ENCODE results near the gene RFNG.

The RFNG gene

DNA sequence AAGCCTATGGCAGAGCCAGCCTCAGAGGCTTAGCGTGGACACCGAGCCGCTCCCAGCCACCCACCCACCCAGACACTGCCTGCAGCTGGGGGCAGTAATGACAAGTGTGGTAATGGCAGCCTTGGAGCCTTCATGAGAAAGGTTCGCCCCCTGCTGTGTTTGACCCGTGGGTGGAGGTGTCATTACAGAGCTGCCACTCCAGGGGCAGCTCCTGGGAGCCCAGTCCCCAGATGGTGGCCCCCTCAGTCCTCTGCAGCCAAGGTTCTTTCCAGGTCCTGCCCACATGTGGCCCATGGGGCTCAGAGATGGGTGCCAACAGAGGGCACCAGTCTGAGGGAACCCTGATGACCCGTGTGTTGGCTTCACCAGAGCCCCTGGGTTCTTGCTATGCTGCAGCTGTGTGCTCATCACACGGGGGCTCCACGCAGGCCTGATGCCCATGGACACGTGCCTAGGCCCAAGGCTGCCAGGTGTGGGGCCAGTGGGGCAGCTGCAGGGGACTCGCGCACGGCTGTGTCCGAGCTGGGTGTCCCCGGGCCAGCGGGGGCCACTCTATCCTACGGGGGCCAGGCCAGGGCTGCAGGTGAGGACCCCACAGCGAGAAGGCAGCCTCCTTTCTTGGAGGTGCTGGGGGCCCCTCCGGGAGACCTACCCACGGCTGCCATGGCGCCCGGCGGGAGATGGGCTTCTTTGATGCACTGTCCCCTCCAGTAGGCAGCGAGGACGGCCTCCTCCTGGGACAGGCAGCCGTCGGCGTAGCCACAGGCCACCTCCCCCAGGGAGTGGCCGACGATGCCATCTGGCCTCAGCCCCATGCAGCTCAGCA, 38.3 kb upstream of the RFNG start:
- DNase-seq = no peak

DNA sequence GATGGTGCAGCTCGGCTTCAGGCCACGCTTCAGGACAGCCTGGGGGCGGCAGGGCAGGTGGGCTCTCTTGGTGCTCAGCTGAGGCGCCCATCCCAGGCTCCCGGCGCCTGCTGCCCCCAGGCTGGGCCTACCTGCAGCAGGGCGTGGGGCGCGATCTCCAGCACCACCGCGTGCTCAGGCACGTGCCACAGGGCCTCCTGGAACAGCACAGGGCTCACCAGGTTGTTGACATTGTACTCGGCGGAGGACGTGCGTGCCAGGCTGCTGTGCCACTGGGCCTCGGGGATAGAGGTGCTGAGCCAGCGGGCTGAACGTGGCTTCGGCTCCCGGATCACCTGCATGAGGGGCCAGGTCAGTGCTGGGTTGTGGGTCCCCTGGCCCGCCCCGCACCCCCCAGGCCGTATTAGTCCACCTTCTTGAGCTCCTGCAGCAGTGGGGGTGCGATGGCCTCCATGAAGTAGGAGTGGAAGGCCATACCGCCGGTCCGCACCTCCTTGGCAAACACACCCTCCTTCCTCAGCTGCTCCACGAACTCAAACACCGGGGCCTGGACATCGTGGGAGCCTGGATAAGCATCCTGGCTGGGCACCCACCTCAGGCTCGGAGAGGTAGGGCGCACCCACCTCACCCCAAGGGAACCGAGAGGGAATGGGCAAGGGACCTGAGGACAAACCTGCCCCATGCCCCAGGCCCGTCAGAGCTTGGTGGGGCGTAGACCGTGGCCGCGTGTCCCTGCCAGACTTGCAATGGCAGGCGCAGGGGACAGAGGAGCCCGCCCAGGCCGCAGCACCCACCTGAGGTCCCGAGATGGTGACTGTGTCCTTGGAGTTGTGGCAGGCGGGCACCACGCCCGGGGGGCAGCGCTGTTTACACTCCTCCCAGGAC, 37.5 kb upstream of the RFNG start:
- DNase-seq = no peak

DNA sequence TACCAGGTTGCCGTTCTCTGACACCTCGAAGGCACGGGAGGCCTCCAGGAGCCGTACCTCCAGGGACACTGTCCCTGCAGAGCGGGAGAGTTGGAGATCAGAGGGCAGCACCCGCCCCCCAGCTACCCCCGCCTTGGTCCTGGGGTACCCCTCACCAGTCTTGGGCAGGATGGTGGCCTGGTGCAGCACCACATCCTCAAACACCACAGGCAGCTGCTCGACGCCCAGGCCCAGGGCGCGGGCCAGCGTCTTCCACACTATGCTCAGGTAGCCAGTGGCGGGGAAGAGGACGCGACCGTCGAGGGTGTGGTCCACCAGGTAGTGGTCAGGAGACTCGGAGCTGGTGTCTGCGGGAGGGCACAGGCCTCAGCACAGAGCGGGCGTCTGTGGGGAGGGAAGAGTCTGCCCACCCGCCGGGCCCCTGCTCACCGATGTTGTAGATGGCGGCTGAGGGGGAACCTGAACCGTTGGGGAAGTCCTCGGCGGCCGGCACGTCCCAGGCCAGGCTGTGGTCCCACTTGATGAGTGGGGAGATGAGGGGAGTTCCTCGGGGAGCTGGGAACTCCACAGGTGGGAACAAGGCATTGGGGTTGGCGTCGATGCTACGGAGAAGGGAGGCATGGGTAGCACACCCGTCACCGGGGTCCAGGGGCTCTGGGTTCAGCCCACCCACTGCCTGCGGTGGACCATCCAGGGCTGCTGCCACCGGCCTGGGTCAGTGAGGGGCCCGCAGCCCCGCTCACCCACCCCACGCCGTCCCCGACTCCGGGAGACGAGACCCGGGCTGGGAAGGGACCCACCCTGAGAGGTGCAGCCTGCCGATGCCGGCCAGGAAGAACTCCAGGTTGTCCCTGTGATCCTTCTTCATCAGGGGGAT, 36.6 kb upstream of the RFNG start:
- no peak for DNase-seq

DNA sequence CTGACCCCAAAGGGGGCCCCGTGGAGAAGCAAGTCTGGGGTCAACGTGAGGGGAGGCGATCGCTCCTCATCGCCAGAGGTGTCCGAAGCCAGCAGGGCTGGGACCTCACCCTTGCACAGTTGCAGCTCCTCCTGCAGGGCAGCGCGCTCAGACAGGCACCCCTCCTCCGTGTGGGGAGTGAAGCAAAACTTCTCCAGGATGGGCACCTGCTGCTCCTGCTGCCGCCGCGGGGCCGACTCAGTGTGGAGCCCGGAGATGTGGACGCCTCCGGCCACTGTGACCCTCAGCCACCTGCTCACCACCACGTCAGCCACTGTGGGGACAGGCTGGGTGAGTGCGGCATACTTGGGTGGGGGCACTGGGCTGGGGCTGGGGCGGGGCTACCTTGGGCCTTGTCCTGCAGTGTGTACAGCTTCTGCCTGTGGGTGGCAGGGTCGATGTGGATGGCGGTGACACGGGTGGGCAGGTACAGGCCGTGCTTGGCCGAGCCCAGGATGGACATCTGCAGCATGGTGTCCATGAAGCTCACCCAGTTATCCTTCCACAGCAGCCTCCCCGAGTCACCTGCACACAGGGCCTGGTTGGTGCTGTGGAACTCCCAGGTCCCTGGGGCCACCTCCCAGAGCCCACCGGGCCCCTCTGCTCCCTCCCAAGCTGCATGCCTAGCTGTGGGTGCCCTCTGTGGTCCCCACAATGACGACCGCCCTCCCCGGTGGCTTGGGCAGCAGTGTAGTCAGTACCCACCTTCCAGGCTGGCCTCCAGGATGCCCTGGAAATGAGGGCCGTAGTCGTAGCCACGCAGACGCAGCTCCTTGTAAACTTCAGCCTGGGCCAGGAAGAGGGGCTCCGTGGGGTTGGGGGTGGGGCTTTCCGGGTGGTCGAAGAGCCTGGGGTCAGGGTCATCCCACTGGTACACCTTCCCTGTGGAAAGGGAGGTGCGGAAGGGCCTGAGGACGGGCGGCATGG, 35.6 kb upstream of the RFNG start:
- no peak for DNase-seq

DNA sequence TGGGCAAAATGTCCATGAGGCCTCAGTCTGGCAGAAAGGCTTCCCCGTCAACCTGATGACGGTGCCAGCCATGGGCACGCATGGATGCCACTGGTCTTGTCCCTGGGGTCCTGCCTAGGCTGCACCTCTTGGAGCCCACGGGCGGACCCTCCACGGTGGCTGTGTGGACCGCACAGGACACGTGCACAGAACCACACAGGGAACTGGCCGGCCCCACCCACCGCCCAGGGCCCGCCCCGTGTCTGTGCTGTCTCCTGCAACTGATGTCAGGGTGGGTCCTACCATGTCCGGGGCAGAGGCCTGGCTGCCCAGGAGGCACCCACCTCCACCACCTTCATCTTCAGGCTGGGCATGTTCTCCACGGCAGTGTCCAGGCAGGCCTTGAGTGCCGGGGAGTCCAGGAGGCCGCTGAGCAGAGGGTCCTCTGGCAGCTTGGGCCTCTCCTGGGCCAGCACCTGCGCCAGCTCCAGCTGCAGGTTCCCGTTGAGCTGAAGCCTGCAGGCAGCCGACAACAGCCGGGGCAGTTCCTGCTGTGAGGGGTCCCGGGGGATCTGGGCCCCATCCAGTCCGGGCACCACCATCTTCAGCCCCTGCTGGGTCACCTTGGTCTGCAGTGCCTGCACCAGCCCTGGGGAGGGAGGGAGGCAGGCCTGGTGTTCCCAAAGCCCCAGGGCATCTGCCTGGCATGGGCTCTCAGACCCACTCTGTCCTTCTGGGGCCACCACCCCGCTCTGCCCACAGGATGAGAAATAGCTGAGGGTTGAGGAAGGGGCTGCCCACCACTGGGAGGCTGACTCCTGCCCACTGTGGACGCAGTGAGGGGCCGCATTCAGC, 34.5 kb upstream of the RFNG start:
- no peak for DNase-seq

DNA sequence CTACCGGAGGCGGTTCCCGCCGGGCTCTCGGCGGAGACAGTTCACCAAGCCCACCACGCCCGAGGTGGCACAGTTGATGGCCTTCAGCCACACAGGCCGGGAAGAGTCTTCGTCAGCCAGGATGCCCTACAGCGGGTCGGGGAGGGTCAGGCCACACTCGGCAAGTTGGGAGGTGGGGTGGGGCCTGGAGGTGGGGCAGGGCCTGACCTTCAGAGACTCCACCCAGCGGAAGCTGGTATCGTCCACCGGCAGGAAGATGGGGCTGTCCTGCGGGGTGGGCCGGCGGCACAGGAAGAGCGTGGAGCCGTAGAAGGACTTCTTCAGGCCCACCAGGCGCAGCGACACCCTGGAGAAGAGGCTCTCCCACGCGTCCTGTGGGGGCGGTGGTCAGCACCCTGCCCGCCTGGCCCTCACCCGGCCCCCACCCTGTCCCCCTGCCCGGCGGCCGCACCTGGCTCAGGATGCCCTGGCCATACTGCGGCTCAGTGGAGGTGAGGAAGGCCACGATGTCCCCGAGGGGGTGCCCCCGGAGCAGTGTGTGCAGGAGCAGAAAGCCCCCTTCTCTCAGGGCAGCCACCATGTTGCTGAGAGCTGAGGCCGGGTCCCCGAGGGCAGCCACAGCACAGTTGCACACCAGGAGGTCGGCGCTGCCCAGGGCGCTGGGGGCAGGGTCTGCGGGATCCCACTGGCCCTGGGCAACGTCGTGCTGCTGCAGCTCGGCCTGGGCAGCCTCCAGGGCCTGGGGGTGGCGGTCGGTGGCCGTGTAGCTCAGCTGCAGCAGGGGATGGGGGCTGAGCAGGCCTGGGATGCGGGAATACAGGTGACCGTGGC, 33.6 kb upstream of the RFNG start:
- DNase-seq = no peak

DNA sequence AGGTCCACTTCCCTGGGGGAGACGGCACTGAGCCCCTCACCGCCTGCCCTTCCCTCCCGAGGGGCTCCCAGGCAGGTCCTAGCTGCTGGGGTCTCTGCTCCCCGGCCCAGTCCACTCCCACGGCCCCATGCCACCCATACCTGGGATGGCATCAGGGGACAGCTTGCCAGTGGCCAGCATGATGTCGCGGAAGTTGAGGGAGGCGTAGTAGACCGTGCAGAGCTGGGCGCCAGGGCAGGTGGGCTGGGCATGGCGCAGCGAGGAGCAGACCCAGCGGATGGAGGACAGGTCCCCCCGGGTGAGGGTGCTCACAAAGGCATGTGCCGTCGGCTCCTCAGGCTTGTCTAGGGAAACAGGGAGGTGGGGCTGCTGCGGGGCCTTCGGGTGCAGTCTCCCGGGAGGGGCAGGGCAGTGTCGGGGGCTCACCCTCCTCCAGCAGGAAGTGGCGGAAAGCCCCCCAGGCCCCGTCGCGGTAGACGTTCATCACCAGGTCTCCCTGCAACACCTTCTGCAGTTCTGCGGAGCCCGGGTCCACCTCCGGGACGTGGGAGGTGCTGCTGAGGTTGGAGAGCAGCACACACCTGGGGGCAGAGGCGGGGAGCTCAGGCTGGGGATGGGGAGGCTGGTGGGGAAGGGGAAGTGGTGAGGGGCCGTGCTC, 32.9 kb upstream of the RFNG start:
- no peak for DNase-seq

DNA sequence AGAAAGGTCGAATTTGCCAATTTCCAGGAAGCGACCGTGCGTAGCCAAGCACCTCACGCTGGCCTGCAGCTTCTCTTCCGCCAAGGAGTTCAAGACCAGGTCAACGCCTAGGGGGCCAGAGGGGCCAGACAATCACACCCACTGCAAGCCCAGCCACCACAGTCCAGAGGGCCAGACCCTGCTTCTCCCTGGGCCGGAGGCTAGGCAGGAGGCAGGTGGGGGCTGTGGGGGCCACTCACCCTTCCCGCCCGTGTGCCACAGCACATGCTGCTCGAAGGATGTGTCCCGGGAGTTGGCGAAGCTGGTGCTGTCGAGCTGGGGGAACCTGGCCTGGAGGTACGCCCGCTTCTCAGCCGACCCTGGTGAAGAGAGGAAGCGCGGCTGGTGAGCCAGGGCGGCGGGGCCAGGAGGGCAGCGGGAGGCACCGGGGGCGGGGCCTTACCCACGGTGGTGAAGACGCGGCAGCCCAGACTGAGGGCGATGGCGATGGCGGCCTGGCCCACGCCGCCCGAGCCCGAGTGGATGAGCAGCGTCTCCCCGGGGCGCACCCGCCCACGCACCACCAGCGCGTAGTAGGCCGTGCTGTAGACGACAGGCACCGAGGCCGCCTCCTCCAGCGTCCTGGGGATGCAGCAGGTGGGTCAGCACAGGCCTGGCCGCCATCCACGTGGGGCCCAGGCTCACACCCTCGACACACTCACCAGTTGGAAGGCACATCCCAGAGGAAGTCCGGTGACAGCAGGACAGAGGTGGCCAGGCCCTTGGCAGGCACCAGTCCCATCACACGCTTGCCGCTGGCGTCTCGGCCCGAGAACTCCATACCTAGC, 32.1 kb upstream of the RFNG start:
- DNase-seq = no peak

DNA sequence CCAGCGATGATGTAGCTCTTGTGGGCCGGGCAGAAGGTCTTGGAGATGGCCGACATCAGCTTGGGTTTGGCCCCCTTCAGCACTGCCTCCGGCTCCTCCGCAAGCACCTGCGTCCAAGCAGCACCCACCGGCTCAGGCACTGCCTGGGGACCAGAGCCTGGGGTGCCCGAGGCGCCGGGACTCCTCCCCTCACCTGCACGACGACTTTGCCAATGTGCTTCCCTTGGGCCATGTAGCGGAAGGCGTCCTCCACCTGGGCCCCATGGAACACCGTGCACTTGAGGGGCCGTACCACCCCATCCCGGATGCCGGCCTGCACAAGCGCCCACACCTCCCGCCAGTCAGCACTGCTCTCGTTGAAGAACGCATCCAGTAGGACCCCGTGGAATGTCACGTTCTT, 31.4 kb upstream of the RFNG start:
- no peak for DNase-seq

DNA sequence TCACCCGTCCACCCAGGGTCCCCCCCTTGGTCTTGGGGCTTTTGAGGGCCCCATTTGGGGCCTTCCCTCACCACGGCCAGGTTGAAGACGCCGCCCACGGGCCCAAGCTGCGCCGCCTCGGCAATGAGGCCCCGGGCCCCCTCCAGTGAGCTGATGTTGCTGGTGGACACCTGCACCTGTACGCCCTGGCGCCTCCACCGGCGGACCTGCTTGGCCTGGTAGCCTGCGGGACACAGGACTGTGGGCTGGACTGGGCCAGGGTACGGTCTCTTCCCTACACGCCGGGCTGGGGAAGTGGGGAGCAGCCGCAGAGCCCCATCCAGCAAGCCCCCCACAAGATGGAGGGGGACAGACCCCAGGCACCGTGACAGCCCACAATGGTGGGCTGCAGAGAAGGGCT, 30.8 kb upstream of the RFNG start:
- DNase-seq = no peak

DNA sequence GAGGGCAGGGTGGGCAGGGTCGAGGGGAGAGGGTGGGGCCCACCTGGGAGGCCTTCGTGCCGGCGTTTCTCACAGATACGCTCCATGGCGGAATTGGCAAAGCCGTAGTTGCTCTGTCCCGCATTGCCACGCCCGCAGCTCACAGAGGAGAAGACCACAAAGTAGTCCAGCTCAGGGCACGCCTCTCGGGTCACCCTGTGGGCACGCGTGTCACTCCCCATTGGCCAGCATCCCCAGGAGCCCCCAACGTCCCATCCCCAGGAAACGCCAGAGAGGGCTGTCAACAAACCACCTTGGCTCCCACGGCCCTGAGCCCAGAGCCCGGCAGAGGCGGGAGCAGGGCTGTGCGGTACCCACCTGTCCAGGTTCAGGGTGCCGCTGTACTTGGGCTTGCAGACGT, 30.4 kb upstream of the RFNG start:
- DNase-seq = no peak

DNA sequence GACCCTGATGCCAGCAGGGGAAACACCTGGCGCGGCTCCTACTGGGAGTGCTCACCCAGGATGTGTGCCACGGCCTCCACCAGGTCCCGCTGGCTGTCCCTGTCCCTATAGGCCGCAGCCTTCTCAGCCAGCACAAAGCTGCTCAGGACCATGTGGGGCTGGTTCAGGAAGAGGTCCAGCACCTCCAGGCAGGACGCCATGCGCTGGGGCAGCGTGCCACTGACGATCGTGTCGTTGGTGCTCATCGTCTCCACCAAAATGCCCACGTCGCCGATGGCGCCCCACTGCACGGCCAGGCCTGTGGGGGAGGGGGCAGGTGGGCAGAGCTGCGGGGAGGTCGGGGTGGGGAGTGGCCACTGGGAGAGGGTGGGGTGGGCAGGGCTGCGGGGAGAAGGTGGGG, 29.9 kb upstream of the RFNG start:
- DNase-seq = no peak

DNA sequence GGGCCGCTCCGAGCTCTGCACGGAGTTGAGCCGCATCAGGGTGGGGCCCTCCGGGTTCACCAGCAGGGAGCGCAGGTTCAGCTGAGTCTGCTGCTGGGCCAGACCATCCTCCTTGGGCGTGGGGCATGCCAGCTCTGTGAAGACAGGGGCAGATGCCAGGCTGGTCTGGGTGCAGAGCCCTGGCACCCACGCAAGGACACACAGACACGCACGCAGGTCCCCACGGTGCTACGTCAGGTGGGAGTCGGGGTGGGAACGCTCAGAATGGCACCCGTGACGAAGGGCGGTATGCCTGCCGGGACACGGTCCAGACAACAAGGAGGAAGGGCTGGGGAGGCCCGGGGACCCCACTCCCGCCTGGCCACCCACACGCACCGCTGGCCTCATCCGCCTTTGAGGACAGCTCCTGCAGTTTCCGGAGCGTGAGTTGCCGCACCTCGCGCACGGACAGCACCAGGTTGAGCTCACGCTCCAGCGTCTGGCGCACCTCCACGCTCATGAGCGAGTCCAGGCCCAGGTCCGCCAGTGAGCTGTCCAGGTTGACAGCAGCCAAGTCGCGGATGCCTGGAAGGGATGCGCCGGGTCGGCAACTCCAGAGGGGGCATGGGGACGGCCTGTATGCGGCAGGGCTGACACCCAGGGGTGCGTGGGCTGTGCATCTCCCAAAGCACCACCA, 29.3 kb upstream of the RFNG start:
- no peak for DNase-seq

DNA sequence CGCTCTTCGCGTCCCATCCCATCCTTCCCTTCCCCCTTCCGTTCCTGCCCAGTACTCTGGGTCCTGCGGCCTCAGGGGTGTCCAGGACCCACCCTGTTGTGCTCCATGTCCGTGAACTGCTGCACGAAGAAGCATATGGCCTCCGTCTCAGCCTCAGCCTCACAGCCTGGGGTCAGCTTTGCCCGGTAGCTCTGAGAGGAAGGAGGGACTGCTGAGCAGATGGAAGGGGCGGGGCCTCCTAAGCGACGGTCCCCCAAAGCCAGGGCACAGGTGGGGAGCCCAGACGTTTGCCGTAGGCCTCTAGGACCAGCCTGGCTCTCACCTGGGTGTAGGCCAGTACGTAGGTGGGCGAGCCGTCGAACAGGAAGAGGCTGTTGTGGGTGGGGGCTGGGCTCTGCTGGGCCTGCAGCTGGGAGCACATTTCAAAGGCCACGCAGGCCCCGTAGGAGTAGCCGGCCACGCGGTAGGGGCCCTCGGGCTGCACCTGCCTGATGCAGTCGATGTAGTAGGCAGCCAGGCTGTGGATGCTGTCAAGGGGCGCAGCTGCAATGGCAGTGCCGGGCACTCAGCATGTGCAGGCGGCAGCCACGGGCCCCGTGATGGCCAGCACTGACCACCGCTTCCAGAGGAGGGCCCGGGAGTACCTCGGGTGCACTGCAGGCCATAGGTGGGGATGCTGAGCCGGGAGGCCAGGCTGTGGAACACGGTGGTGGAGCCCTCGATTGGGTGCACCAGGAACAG, 28.6 kb upstream of the RFNG start:
- DNase-seq = no peak

DNA sequence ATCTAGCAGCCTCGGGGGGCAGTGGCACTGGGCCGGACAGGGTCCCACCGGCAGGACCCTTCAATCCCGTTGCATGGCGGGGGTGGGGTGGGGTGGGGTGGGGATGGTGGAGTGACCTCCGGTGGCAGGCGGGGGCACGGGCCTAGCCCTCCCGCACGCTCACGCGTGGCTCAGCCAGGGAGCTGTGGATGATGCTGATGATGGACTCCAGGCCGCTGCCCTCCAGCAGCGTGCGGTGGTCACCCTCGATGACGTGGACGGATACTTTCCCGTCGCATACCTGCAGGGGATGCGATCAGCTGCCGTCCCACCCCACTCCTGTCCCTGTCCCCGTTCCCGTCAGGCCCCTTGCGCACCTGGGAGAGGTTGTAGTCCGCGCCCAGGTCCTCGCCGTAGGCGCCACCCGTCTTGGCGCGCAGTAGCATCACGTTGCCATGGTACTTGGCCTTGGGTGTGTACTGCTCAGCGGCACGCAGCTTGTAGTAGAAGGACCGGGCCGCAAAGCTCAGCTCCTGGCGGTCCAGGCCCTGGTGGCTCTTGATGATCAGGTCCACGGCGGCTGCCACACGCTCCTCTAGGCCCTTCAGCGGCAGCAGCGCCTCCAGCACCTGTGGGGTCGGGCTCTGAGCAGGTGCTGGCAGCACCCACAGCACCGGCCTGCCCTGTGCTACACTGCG, 27.5 kb upstream of the RFNG start:
- DNase-seq = no peak

DNA sequence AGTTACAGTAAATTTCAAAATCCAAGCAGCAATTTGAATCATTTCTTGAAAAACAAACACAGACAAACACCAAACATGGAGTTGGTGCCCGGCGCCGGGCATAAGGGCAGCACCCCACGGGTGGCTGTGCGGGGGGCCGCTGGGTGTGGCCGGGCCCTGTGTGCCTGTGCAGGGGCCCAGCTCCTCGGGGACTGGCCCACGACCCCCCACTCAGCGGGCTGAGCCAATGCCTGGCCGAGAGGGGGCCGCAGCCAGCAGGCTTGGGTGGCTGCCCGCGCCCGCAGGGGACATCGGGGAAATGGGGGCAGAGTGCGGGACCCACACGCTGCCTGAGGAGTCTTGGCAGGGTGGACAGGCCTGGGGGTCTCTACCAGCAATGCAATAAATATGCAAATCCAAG, 26.8 kb upstream of the RFNG start:
- no peak for DNase-seq
